ENCODE data around the gene RAB3A.

RAB3A gene

DNA sequence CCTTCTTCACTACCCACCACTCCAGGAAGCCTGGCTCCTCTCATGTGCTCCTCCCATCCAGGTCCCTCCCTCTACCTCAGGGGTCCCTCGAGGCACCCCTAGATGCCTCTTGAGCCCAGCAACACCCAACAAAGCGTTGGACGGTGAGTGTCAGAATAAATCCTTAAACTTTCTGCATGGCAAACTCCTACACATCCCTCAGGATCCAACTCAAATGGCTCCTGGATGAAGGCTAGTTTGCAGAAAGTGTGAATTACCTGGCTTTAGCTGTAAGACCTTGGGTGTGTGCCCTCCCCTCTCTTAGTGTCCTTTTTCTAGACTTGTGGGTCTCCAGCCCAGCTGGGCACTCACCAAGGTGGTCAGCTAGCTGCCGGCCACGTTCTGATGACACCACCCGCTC is 5.5 kb downstream of the RAB3A start:
- Histone ChIP-seq H3K27me3 (ENCODE audit: insufficient read depth, low read length, poor library complexity, severe bottlenecking) (no peaks in the 10 kb centered on the region), H3K4me3 (ENCODE audit: low read length, poor library complexity, severe bottlenecking) (no peak overlapping the region), H3K9me3 (ENCODE audit: insufficient read depth, low read depth, low read length) (no peaks in the 10 kb centered on the region), H3F3A (ENCODE audit: low read depth) (no peaks in the 10 kb centered on the region), H3K79me2 (ENCODE audit: insufficient read depth, low read length) (peaks cover 12% of the 10 kb centered on the region), H2AFZ (ENCODE audit: low read length) (no peak overlapping the region), H3K36me3 (ENCODE audit: insufficient read depth, low read length) (peaks cover 2% of the 10 kb centered on the region; the same call in 1 of the 2 replicates), H3K4me2 (ENCODE audit: low read depth, low read length, poor library complexity, severe bottlenecking) (no peak overlapping the region), H3K4me1 (ENCODE audit: insufficient read depth, low read length, poor library complexity, severe bottlenecking) (peaks cover 7% of the 10 kb centered on the region), H3K9ac (ENCODE audit: low read depth, low read length, poor library complexity, severe bottlenecking) (no peak overlapping the region), H3K9me2 (replicated peaks; ENCODE audit: low read depth, low read length) (no peaks in the 10 kb centered on the region), H4K20me1 (ENCODE audit: insufficient read depth, low read length, poor library complexity, severe bottlenecking) (peaks cover 7% of the 10 kb centered on the region)
- TF ChIP-seq EZH2phosphoT487 (IDR thresholded peaks at IDR 0.05; ENCODE audit: borderline replicate concordance): no peak
- TF ChIP-seq, protein P1, sequence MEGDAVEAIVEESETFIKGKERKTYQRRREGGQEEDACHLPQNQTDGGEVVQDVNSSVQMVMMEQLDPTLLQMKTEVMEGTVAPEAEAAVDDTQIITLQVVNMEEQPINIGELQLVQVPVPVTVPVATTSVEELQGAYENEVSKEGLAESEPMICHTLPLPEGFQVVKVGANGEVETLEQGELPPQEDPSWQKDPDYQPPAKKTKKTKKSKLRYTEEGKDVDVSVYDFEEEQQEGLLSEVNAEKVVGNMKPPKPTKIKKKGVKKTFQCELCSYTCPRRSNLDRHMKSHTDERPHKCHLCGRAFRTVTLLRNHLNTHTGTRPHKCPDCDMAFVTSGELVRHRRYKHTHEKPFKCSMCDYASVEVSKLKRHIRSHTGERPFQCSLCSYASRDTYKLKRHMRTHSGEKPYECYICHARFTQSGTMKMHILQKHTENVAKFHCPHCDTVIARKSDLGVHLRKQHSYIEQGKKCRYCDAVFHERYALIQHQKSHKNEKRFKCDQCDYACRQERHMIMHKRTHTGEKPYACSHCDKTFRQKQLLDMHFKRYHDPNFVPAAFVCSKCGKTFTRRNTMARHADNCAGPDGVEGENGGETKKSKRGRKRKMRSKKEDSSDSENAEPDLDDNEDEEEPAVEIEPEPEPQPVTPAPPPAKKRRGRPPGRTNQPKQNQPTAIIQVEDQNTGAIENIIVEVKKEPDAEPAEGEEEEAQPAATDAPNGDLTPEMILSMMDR (conservative IDR thresholded peaks at IDR 0.05; ENCODE audit: low read length): no peak

DNA sequence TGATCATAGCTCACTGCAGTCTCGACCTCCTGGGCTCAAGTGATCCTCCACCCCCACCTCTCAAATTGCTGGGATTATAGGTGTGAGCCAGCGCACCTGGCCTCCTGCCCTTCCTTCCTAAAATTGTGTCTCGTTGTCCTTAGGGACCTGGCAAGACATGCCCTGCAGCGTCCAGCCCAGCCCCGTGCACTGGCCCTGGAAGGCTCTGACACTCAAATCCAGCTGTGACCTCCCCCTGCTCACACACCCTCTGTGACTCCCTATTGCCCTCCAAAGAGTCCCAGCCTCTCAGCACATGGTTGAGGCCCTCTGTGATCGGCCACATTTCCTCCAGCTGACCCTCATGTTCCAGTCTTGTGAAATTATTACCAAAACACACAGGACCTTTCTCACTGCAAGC is 5.9 kb downstream of the RAB3A start:
- Histone ChIP-seq H2AFZ (ENCODE audit: low read length) (no peak overlapping the region), H3K79me2 (ENCODE audit: insufficient read depth, low read length) (peaks cover 12% of the 10 kb centered on the region), H3K4me3 (ENCODE audit: low read length, poor library complexity, severe bottlenecking) (no peak overlapping the region), H3K9me3 (ENCODE audit: insufficient read depth, low read depth, low read length) (no peaks in the 10 kb centered on the region), H3K4me2 (ENCODE audit: low read depth, low read length, poor library complexity, severe bottlenecking) (no peak overlapping the region), H3K4me1 (ENCODE audit: insufficient read depth, low read length, poor library complexity, severe bottlenecking) (peaks cover 8% of the 10 kb centered on the region), H3K36me3 (ENCODE audit: insufficient read depth, low read length) (peaks cover 2% of the 10 kb centered on the region; the same call in 1 of the 2 replicates), H4K20me1 (ENCODE audit: insufficient read depth, low read length, poor library complexity, severe bottlenecking) (peaks cover 7% of the 10 kb centered on the region), H3K9me2 (replicated peaks; ENCODE audit: low read depth, low read length) (no peaks in the 10 kb centered on the region), H3F3A (ENCODE audit: low read depth) (no peaks in the 10 kb centered on the region), H3K9ac (ENCODE audit: low read depth, low read length, poor library complexity, severe bottlenecking) (no peak overlapping the region), H3K27me3 (ENCODE audit: insufficient read depth, low read length, poor library complexity, severe bottlenecking) (no peaks in the 10 kb centered on the region)
- no peak for TF ChIP-seq EZH2phosphoT487 (IDR thresholded peaks at IDR 0.05; ENCODE audit: borderline replicate concordance)
- TF ChIP-seq, protein P1 (conservative IDR thresholded peaks at IDR 0.05; ENCODE audit: low read length): no peak

DNA sequence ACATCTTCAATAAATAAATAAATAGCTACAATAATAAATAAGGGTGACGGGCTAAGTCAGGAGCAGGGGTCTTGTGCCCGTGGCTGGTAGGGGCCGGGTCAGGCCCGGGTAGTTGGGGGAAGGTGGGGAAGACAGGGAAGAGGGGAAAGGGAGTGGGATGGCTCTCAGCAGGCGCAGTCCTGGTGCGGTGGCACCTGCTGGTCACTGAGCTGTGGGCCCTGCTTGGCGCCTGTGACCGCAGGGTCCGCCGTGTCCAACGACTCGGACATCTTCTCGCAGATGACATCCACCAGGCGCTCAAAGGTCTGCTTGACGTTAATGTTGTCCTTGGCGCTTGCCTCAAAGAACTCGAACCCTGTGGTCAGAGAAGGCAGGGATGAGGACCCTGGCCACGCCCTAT is 6.5 kb downstream of the RAB3A start:
- Histone ChIP-seq H3K4me2 (ENCODE audit: low read depth, low read length, poor library complexity, severe bottlenecking) (no peak overlapping the region), H3K9ac (ENCODE audit: low read depth, low read length, poor library complexity, severe bottlenecking) (no peak overlapping the region), H3K4me1 (ENCODE audit: insufficient read depth, low read length, poor library complexity, severe bottlenecking) (peaks cover 9% of the 10 kb centered on the region), H3K36me3 (ENCODE audit: insufficient read depth, low read length) (peaks cover 2% of the 10 kb centered on the region; the same call in 1 of the 2 replicates), H3K79me2 (ENCODE audit: insufficient read depth, low read length) (peaks cover 12% of the 10 kb centered on the region), H3K27me3 (ENCODE audit: insufficient read depth, low read length, poor library complexity, severe bottlenecking) (no peaks in the 10 kb centered on the region), H3K9me2 (replicated peaks; ENCODE audit: low read depth, low read length) (no peaks in the 10 kb centered on the region), H3K4me3 (ENCODE audit: low read length, poor library complexity, severe bottlenecking) (no peak overlapping the region), H3F3A (ENCODE audit: low read depth) (0 out of 2 replicates have a peak, but pooled peaks cover under 1% of the 10 kb centered on the region), H3K9me3 (ENCODE audit: insufficient read depth, low read depth, low read length) (no peaks in the 10 kb centered on the region), H2AFZ (ENCODE audit: low read length) (no peak overlapping the region), H4K20me1 (ENCODE audit: insufficient read depth, low read length, poor library complexity, severe bottlenecking) (peaks cover 7% of the 10 kb centered on the region)
- TF ChIP-seq, protein P1 (conservative IDR thresholded peaks at IDR 0.05; ENCODE audit: low read length): no peak
- TF ChIP-seq EZH2phosphoT487 (IDR thresholded peaks at IDR 0.05; ENCODE audit: borderline replicate concordance): no peak
